ENCODE measurements around the gene CRABP2.

The CRABP2 gene

DNA sequence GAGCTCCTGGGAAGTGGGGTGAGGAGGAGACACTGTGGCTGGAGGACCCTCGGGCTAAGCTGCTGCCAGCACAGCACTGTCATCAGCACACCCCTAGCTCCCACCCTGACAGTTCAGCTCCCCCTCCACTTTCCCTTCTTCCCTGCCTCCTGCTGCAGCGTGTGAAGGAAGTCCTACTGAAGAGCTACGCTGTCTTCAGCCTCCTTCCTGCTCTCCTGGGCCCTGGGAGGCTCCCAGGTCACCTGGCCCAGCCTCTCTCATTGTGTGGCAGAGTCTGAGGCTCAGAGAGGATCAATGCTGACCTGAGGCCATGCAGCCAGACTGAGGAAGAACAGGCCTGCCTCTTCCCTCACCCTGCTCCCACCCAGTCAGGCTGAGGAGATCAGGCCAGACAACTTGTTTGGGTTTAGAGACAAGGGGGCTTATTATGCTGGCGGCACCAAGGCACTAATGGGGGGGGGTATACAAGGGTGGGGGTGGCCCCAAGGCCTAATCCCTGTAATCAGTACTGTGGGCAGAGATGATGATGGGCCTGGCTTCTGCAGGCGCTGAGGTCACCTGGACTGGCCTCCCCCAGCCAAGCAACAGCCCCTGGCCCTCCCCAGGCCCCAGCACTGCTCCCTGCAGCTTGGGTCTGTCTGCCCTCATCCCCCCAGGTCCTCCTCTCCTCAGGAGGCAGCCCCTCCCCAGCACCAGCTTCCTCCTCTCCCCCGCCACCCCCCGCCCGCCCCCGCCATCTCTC lies 37.2 kb downstream of the CRABP2 start:
- DNase-seq (ENCODE audit: low spot score): no peak

DNA sequence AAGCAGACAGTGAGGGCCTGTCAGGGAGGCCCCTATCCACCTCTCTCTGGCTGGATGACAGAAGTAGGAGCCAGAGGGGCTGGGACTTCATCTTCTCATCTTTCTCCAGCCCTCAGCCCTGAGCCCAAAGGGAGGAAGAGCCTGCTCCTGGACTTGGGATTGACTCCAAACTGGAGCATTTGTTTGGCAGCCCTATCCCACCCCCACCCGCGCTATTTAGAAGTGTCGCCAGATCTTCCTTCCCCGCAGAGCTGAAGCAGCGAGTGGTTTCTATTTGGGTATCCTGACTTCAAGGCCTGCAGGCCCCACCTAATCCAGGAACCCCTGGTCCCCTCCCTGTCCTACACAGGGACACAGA lies 37.8 kb downstream of the CRABP2 start:
- no peak for DNase-seq (ENCODE audit: low spot score)

GRCh38 chr1:156666862-156667609 lies 38.3 kb downstream of the CRABP2 start:
- DNase-seq (ENCODE audit: low spot score): no peak

GRCh38 chr1:156665539-156665938 lies 39.8 kb downstream of the CRABP2 start:
- no peak for DNase-seq (ENCODE audit: low spot score)

DNA sequence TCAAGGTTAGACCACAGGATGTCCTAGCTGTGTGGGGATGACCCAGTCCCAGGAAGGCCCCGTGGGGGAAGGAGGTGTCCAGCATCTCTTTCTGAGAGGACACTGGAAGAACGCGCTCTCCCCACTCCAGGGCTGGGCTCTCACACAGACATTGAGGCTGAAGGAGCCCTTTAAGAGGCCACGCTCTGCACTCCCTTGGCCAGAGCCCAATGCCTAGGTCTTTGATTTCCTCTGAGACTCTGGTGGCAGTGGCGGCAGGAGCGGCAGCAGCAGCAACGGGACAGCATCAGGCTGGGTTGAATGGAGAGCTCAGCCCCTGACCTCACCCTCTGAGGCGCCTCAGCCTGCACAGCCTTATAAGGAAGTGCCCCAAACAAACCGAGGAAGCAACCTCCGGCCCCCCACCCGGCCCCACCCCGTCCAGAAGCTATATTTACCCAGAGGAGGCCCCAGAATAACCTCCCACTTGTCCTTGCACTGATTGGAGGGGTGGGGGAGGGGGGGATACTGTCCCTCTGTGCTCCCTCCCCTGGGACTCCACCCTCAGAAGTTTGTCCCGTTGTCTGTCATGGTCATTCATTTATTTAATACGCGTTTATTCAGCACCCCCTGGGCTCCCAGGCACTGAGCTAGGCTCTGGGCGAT lies 40.5 kb downstream of the CRABP2 start:
- DNase-seq (ENCODE audit: low spot score): no peak

GRCh38 chr1:156664046-156664766 lies 41.2 kb downstream of the CRABP2 start:
- DNase-seq (ENCODE audit: low spot score): no peak

GRCh38 chr1:156663178-156663577 lies 42.2 kb downstream of the CRABP2 start:
- no peak for DNase-seq (ENCODE audit: low spot score)

DNA sequence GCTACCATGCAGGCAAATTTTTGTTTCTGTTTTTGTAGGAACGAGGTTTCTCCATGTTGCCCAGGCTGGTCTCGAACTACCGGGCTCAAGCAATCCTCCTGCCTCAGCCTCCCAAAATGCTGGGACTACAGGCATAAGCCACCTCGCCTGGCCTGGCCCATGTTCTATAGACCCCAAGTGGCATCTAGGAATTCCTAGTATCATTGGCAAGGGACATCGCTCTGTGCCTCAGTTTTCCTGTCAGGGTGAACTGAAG lies 42.7 kb downstream of the CRABP2 start:
- DNase-seq (ENCODE audit: low spot score): no peak

DNA sequence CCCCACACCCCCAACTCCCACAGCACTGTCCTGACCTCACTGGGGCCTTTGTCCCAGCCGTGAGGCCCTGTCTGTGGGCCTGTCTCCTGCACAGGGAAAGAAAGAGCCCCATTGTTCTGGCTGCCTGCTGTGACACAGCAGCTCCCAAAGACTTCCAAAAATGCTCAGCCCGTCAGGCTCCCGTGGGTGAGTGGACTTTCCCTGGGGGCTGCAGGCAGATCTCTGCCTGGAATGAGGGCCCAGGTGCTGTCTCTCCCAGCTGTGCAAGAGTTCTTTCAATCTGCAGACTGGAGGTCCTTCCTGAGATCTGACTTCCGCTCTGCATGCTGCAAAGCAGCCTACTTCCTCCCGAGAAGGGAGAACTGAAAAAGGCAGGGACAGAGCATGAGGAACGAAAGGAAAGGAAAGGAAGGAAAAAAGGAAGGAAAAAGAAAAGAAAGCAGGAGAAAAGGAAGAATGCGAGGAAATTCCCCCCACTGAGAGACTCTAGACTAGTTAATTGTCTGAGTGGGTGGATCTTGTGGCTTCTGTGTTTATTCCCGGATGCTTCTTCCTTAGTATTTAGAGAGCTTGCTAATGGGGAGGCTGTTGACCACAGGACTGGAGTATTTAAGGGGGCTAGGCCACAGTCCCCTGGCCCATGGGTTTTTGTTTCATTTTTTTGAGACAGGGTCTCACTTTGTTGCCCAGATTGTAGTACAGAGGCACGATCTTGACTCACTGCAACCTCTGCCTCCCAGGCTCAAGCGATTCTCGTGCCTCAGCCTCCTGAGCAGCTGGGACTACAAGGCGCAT lies 43.2 kb downstream of the CRABP2 start:
- peak; percentile 96 for DNase-seq (ENCODE audit: low spot score)

DNA sequence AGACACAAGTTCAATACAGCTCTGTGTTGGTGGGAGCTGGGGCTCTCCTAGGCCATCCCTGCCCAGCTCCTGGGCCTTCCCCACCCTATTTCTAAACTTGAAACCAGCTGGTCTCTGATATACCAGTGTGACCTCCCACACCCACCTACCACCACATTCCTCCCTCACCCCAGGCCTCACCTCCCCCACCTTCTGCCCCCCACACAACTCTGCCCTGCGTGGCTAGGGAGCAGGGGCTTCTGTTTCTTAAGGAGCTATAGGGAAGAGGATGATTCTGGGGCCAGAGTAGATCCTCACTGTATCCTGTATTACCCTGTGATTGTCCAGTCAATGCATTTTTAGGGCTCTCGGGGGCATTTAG lies 44.7 kb downstream of the CRABP2 start:
- DNase-seq (ENCODE audit: low spot score): no peak

DNA sequence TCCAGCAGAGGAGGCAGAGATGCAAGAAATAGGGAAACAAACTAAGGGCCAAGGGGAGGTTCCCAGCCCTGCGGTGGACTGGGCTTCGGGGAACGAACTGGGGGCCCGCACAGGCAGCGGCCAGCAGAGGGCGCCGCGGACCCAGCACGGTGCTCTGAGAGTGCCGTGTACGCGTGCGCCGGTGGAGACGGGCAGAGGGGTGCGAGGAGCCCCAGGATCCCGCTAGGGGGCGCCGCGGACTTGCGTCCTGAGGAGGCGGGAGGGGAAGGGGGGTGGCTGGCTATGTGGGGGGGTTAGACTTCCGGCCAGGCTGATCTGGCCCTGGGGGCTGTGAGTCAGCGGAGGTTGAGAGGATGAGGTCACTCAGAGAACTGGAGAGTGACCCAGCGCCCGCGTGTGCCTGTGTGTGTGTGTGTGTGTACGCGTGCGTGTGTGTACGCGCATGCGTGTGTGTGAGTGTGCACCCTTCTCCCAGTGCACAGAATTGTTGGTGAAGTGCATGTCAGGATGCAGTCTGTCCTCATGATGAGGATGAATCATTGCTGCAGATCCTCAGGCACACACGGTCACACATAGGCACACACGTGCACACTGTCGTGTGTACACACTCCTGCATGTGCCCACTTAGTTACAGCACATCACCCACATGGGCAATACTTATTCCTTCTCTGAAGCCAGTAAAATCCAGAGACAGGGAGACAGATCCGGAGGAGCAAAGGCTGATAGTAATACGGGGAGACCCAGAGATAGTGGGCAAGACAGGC lies 45.2 kb downstream of the CRABP2 start:
- DNase-seq (ENCODE audit: low spot score): peak; percentile 93

- no peak for DNase-seq (ENCODE audit: low spot score)
These were observed 45.8 kb downstream of the CRABP2 start for GRCh38 chr1:156659661-156659987.

- DNase-seq (ENCODE audit: low spot score): no peak
These were observed 46.3 kb downstream of the CRABP2 start for GRCh38 chr1:156658945-156659574.

- DNase-seq (ENCODE audit: low spot score): no peak
These were observed 46.9 kb downstream of the CRABP2 start for GRCh38 chr1:156658496-156658895.

DNA sequence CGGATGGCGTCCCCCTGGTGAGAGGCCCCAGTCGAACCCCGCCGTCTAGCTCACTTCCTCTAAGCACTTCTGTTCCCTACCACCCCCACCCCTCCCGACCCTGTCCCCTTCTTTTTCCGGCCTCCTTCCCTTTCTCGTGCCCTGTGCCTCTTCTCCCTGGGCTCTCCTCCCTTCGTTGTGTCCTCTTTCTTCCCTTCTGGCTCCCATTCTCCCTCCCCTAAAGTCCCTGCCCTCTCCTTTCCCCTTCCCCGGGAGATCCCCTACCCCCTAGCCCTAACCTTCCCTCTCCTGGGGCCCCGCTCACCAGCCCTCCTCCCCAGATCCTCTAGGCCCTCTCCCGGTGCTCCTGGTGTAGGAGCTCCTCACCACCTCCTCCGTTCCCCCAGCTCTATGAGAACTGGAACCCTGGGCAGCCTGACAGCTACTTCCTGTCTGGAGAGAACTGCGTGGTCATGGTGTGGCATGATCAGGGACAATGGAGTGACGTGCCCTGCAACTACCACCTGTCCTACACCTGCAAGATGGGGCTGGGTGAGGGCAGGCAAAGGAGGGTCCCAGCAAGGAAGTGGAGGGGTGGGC lies 47.6 kb downstream of the CRABP2 start:
- DNase-seq (ENCODE audit: low spot score): no peak

- peak; percentile 62 for DNase-seq (ENCODE audit: low spot score)
These were observed 48.3 kb downstream of the CRABP2 start for GRCh38 chr1:156656806-156657740.

DNA sequence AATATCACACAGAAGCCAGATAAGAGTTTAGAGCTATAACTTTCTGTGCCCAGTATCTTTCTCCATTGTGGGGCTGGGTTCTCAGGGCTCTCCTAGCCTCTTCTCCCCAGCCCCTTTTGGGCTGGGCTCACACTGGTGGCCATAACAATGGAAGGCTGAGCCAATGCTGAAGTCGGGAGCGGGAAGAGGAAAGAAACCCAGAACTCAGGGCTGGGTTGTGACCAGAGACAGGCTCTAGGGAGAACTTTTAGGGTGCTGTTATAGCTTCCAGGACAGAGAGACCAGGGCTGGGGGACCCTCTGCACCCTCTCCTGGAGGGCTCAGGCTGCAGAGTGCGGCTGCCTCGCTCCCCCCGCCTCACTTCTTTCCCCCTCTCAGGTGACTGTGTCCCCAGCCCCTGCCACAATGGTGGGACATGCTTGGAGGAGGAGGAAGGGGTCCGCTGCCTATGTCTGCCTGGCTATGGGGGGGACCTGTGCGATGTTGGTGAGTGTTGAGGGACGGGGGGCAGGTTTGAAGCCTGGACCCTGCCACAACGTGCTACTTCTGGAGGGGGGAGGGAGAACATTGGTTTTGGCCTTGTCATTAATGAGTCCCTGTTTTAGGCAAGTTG lies 49.4 kb downstream of the CRABP2 start:
- no peak for DNase-seq (ENCODE audit: low spot score)

GRCh38 chr1:156655151-156655903 lies 50.1 kb downstream of the CRABP2 start:
- no peak for DNase-seq (ENCODE audit: low spot score)
